WI38 (cell line): ENCODE measurements around the gene B9D1.

ENCODE experiments used
- H3K4me3 ChIP-seq: 2 replicates; pipeline ENCODE4 v1.5.1; 2011; ENCODE audit warnings: low read depth, mild to moderate bottlenecking, control low read depth, low read length
- TF ChIP-seq, protein P1 (sequence below): IDR thresholded peaks from 2 replicates; pipeline ENCODE4 v1.5.1; 2012; ENCODE audit warnings: low read depth, mild to moderate bottlenecking, control low read depth, low read length

The B9D1 gene, protein sequence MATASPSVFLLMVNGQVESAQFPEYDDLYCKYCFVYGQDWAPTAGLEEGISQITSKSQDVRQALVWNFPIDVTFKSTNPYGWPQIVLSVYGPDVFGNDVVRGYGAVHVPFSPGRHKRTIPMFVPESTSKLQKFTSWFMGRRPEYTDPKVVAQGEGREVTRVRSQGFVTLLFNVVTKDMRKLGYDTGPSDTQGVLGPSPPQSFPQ

DNA sequence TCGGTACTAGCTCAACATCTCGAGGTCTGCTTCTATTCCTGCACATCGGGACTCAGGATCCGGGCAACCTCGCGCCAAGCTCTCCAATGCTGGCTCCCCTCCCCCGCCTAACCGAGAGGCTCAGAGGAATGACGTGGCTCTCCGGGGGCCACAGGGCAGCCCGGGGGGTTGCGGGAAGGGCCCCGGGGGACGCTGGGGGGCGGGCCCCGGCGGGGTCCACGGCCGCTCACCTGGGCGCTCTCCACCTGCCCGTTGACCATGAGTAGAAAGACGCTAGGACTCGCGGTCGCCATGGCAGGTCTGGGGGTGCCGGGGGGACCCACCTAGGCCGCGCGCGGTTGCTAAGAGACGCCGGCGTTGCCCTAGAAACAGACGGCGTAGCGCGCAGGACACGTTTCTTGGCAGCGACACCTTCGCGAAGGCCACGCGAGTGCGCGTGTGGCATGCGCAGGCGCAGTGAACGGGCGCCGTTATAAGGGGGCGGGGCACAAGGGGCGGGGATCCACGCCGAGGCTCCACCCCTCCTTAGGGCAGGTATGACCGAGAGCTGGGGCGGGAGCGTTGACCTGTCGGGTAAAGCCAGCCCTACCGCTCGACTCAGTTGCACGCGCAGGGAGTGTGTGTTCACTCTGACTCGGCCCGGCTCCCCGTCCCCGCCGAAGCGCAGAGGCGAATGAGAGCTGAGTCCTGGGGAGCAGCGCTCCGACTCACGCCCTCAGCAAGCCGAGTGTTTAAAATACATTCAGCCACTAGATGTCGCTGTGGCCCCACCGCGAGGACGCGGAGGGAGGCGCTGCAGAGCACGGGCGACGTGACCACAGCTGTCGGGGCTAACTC, at the start of gene B9D1:
B9D1 (minus strand) TSS at position 447 of the 837 bp plus-strand sequence; CDS start at position 293, 154 bp downstream.
- TF ChIP-seq, protein P1, sequence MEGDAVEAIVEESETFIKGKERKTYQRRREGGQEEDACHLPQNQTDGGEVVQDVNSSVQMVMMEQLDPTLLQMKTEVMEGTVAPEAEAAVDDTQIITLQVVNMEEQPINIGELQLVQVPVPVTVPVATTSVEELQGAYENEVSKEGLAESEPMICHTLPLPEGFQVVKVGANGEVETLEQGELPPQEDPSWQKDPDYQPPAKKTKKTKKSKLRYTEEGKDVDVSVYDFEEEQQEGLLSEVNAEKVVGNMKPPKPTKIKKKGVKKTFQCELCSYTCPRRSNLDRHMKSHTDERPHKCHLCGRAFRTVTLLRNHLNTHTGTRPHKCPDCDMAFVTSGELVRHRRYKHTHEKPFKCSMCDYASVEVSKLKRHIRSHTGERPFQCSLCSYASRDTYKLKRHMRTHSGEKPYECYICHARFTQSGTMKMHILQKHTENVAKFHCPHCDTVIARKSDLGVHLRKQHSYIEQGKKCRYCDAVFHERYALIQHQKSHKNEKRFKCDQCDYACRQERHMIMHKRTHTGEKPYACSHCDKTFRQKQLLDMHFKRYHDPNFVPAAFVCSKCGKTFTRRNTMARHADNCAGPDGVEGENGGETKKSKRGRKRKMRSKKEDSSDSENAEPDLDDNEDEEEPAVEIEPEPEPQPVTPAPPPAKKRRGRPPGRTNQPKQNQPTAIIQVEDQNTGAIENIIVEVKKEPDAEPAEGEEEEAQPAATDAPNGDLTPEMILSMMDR, result peak; percentile 55
- peak within 1 kb of the TSS; percentile 71 for H3K4me3 ChIP-seq

DNA sequence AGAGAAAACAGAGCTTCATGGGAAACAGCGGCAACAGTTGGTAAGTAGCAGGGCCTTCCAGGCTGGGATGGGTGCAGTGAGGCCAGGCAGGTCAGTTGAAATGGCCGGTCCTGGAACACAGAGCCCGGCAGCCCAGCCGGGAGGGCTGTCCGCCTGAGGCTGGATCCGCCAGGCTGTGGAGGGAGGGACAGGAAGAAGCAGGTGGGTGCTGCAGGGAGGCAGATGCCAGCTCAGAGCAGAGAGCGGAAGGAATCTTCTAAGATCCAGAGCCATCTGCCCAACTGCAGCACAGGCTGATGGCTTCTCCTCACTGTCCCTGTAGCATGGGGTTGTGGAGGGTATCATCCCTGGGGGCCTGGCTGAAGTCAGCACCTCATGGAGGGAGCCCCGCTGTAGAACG, 49.1 kb upstream of the B9D1 start:
- H3K4me3 ChIP-seq, result no peak overlapping the region
- TF ChIP-seq, protein P1, result no peak

DNA sequence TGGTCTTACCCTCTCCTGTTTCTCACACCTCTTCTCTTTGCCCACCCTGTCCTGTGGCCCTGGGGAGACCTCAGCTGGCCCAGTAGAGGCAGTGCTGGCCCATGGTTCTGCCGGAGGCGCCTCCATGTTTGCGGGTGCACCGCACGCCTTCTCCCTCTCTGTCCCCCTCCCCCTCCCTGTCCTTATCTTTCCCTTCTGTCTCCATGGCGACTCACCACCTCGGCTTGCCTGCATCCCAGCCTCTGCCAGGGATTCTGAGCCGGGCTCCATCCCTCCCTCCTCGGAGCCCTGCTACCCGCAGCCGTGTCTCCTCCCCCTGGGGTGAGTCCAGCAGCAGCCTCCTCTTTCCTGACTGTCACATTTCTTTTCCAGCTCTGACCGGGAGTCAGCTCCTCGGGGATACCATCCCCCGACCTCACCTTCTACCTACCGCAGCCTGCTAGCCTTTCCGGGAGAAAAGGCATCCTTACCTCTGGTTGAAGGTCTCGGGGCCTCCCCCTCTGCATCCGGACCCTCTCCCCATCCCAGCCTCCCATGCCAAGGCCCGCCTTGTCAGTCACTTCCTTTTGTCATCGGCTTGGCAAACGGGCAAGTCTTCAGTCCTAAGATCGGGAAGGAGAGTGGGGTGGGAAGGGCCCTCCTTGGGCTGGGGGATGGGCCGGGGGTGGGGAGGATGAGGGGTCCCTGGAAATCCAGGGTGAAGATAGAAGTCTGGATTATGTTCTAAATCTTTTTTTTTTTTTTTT, 48.5 kb upstream of the B9D1 start, which contains the start of gene RNF112:
RNF112 (plus strand) TSS at position 358 of the 746 bp plus-strand sequence; CDS start at position 535, 177 bp downstream.
- H3K4me3 ChIP-seq, result peak within 1 kb of the TSS; percentile 23; the same call in 1 of the 2 replicates
- TF ChIP-seq, protein P1, result no peak

DNA sequence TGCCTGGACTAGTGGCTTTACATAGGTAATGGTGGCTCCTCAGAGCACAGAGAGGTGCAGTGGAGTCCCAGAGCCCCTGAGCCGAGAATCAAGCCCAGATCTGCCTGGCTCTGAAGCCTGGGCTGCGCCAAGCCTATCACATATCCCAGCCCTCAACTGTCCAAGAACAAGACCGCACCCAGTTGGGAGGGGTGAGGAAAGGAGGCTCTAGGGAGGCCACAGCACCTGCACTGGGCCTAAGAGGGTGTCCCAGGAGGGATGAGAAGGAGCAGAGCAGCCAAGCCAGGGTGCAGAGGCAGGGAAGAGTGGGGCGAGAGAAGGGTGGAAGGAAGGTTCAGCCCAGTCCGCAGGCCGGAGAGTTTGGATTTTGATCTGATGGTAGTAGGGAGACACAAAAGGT, 47.6 kb upstream of the B9D1 start:
- TF ChIP-seq, protein P1, result no peak
- H3K4me3 ChIP-seq, result no peak overlapping the region

DNA sequence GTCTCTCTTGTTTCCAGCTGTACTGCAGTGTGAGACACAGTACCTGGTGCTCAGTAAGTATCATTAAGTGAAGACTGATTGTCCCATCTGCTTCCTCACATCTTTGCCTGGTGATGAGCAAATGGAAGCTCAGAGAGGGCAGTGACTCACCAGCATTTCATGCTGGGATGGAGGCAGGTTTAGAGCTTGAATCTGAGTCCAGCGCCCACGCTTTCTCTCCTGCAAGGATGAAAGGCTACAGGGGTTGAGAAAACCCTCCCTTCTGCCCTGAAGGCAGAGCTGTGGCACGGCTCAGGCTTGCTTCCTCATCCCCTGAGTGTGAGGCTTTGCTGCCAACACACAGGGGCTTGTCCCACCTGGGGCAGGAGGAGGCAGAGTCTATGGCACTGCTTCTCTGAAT, 47.0 kb upstream of the B9D1 start:
- no peak overlapping the region for H3K4me3 ChIP-seq
- TF ChIP-seq, protein P1, result no peak

DNA sequence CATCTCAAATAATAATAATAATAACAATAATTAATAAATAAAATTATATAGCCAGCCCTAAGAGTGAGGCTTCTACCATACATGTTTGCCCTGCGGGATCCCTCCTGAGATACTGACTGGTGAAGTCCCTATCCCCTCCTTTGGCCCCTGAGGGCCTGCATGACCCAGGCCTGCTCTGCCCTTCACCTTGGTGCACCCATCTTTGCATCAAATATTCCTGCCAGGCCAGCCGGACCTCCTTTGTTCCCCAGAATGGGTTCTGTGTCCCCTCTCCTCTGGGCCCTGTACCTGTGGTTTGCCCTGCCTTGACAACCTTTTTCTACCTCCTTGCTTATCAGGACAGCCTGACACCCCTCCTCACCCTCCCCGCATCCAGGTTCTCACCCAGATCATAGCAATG, 46.5 kb upstream of the B9D1 start:
- TF ChIP-seq, protein P1, result no peak
- no peak overlapping the region for H3K4me3 ChIP-seq
